H9 (cell line): Measurements from ENCODE around the gene MSL1. TPM values are rescaled to one million over a fixed set of nuclear protein-coding genes. Genes with fewer than 3 reads are reported as not detected.

Experiments
- DNase-seq: peaks from one replicate; pipeline ENCODE4 v3.0.0-alpha.2; 2017
- H2AFZ ChIP-seq: one replicate; pipeline ENCODE4 v1.6.1; 2013; ENCODE audit warnings: mild to moderate bottlenecking, low read length, control low read depth, moderate library complexity
- H2AK5ac ChIP-seq: 2 replicates; pipeline ENCODE4 v1.6.1; 2013; ENCODE audit warnings: low read length, control low read depth, mixed read lengths; ENCODE audit not compliant: insufficient read length
- H2BK120ac ChIP-seq: one replicate; pipeline ENCODE4 v1.6.1; 2013; ENCODE audit warnings: low read depth, mild to moderate bottlenecking, low read length, control low read depth, inconsistent platforms; ENCODE audit not compliant: poor library complexity, severe bottlenecking
- H2BK12ac ChIP-seq: 2 replicates; pipeline ENCODE4 v1.6.1; 2013; ENCODE audit warnings: low read length, control low read depth, mixed read lengths, low read depth; ENCODE audit not compliant: insufficient read length
- H2BK15ac ChIP-seq: 2 replicates; pipeline ENCODE4 v1.6.1; 2013; ENCODE audit warnings: low read depth, low read length, control low read depth
- H2BK20ac ChIP-seq: one replicate; pipeline ENCODE4 v1.6.1; 2013; ENCODE audit warnings: low read depth, mild to moderate bottlenecking, low read length, control low read depth, inconsistent platforms; ENCODE audit not compliant: poor library complexity, severe bottlenecking
- H2BK5ac ChIP-seq: 2 replicates; pipeline ENCODE4 v1.6.1; 2013; ENCODE audit warnings: low read length, control low read depth, mixed read lengths; ENCODE audit not compliant: insufficient read length
- H3K14ac ChIP-seq: 2 replicates; pipeline ENCODE4 v1.6.1; 2013; ENCODE audit warnings: low read length, control low read depth; ENCODE audit not compliant: insufficient read depth
- H3K18ac ChIP-seq: 2 replicates; pipeline ENCODE4 v1.6.1; 2013; ENCODE audit warnings: low read depth, mild to moderate bottlenecking, mixed read lengths, low read length, control low read depth; ENCODE audit not compliant: insufficient read length
- H3K23ac ChIP-seq: 2 replicates; pipeline ENCODE4 v1.6.1; 2013; ENCODE audit warnings: low read length, control low read depth, mixed read lengths, low read depth; ENCODE audit not compliant: insufficient read length
- H3K23me2 ChIP-seq: 2 replicates; pipeline ENCODE4 v1.6.1; 2013; ENCODE audit warnings: low read depth, mild to moderate bottlenecking, mixed read lengths, low read length, control low read depth; ENCODE audit not compliant: insufficient read length, poor library complexity, severe bottlenecking
- H3K27ac ChIP-seq: 2 replicates; pipeline ENCODE4 v1.5.1; 2013; ENCODE audit warnings: low read length, control low read depth, mixed read lengths, low read depth; ENCODE audit not compliant: insufficient read length
- H3K27me3 ChIP-seq: 2 replicates; pipeline ENCODE4 v1.6.1; 2013; ENCODE audit warnings: low read length, control low read depth, inconsistent platforms; ENCODE audit not compliant: insufficient read depth
- H3K4ac ChIP-seq: 2 replicates; pipeline ENCODE4 v1.6.1; 2013; ENCODE audit warnings: low read depth, mild to moderate bottlenecking, control low read depth, inconsistent platforms, low read length, moderate library complexity
- H3K4me1 ChIP-seq: 2 replicates; pipeline ENCODE4 v1.6.1; 2013; ENCODE audit warnings: low read length, control low read depth, inconsistent platforms; ENCODE audit not compliant: insufficient read depth
- H3K4me2 ChIP-seq: 2 replicates; pipeline ENCODE4 v1.6.1; 2013; ENCODE audit warnings: low read length, control low read depth, mixed read lengths; ENCODE audit not compliant: insufficient read length, insufficient read depth
- H3K56ac ChIP-seq: 2 replicates; pipeline ENCODE4 v1.6.1; 2013; ENCODE audit warnings: low read depth, mild to moderate bottlenecking, mixed read lengths, low read length, control low read depth; ENCODE audit not compliant: insufficient read length
- H3K79me1 ChIP-seq: 2 replicates; pipeline ENCODE4 v1.6.1; 2013; ENCODE audit warnings: low read depth, mild to moderate bottlenecking, moderate library complexity, low read length, control low read depth, inconsistent platforms; ENCODE audit not compliant: insufficient read depth, poor library complexity, severe bottlenecking
- H3K79me2 ChIP-seq: 2 replicates; pipeline ENCODE4 v1.6.1; 2013; ENCODE audit warnings: low read length, control low read depth, inconsistent platforms; ENCODE audit not compliant: insufficient read depth
- H3K9ac ChIP-seq: 2 replicates; pipeline ENCODE4 v1.6.1; 2013; ENCODE audit warnings: low read length, control low read depth, mixed read lengths; ENCODE audit not compliant: insufficient read length; ENCODE audit errors: extremely low read depth
- H3K9me3 ChIP-seq: one replicate; pipeline ENCODE4 v1.6.1; 2013; ENCODE audit warnings: low read depth, low read length, inconsistent platforms; ENCODE audit not compliant: control insufficient read depth
- H3T11ph ChIP-seq: one replicate; pipeline ENCODE4 v1.6.1; 2013; ENCODE audit warnings: mild to moderate bottlenecking, low read length, control low read depth, inconsistent platforms
- H4K20me1 ChIP-seq: one replicate; pipeline ENCODE4 v1.6.1; 2013; ENCODE audit not compliant: control insufficient read depth, insufficient read length, insufficient read depth
- H4K5ac ChIP-seq: 2 replicates; pipeline ENCODE4 v1.6.1; 2013; ENCODE audit warnings: low read depth, mild to moderate bottlenecking, mixed read lengths, low read length, control low read depth; ENCODE audit not compliant: insufficient read length
- H4K8ac ChIP-seq: replicated peaks from 2 replicates; pipeline ENCODE4 v1.6.1; 2013; ENCODE audit warnings: low read length, control low read depth, mixed read lengths, low read depth; ENCODE audit not compliant: insufficient read length
- H4K91ac ChIP-seq: 2 replicates; pipeline ENCODE4 v1.6.1; 2013; ENCODE audit warnings: low read depth, mild to moderate bottlenecking, moderate library complexity, mixed read lengths, low read length, control low read depth; ENCODE audit not compliant: insufficient read length
- H3K27ac Mint-ChIP-seq, 3 experiments: 2 replicates in 2 of 3; 3 replicates in 1 of 3; pipeline ENCODE4 v1.8.0; 2020 to 2021; ENCODE audit warnings: mixed read lengths in 3 of 3, mild to moderate bottlenecking in 1 of 3, moderate library complexity in 1 of 3
- H3K27me3 Mint-ChIP-seq: 2 replicates; pipeline ENCODE4 v1.8.0; 2021; ENCODE audit warnings: low read depth, mild to moderate bottlenecking, moderate library complexity, mixed read lengths
- H3K36me3 Mint-ChIP-seq, 3 experiments: 2 replicates in 2 of 3; 3 replicates in 1 of 3; pipeline ENCODE4 v1.8.0; 2020 to 2021; ENCODE audit warnings: low read depth in 3 of 3, mixed read lengths in 3 of 3; ENCODE audit not compliant: insufficient read depth in 1 of 3
- H3K4me1 Mint-ChIP-seq, 2 experiments: 2 replicates each; pipeline ENCODE4 v1.8.0; 2020; ENCODE audit warnings: mixed read lengths in 2 of 2
- H3K4me3 Mint-ChIP-seq, 2 experiments: 2 replicates in 1 of 2; 3 replicates in 1 of 2; pipeline ENCODE4 v1.8.0; 2020 to 2021; ENCODE audit warnings: mild to moderate bottlenecking in 2 of 2, mixed read lengths in 2 of 2, moderate library complexity in 1 of 2
- H3K9me3 Mint-ChIP-seq, 2 experiments: 2 replicates in 1 of 2; 3 replicates in 1 of 2; pipeline ENCODE4 v1.8.0; 2020; ENCODE audit warnings: mild to moderate bottlenecking in 2 of 2, mixed read lengths in 2 of 2, moderate library complexity in 1 of 2
- CTCF ChIP-seq: fragments of 200-600 bp; sonication (generic); conservative IDR thresholded peaks from 3 replicates; pipeline ENCODE4 v1.8.0; 2021; ENCODE audit warnings: antibody characterized with exemption, mild to moderate bottlenecking
- WGBS: extraction: QIAGEN DNeasy Blood & Tissue Kit; methylation state at CpG from one replicate; pipeline ENCODE4 v1.1.7; 2013; ENCODE audit warnings: missing lambda C conversion rate, low lambda C conversion rate, mixed read lengths; ENCODE audit not compliant: insufficient read length; ENCODE audit errors: extremely low coverage; 5-methylcytosine and 5-hydroxymethylcytosine counted together
- total RNA-seq: library from RNA; stranded (reverse); gene quantifications from 2 replicates; pipeline ENCODE4 v1.2.1, GENCODE V29; 2021

The MSL1 gene
- total RNA-seq, 1 experiment from 2014 or later = 105 TPM

GRCh38 chr17:40151414-40151963 lies 29.7 kb downstream of the MSL1 start:
- Mint-ChIP-seq H3K4me1 (peaks cover 0 to 2% of the 10 kb centered on the region in 2 experiments; a peak in 1 of 4 replicates), H3K27ac (peak overlapping the region; percentile 34 to 48 (median 35); a peak in 4 of 7 replicates), H3K27me3 (no peaks in the 10 kb centered on the region), H3K9me3 (no peaks in the 10 kb centered on the region; a peak in 1 of 5 replicates), H3K36me3 (peaks cover 46 to 82% (median 79%) of the 10 kb centered on the region in 3 experiments), H3K4me3 (no peak overlapping the region)
- Histone ChIP-seq H3K27me3 (no peaks in the 10 kb centered on the region), H3K14ac (no peak overlapping the region), H3K79me1 (no peaks in the 10 kb centered on the region), H3K9me3 (no peaks in the 10 kb centered on the region), H3K4ac (no peak overlapping the region), H2BK5ac (no peak overlapping the region), H4K5ac (no peak overlapping the region), H3K79me2 (peaks cover 4% of the 10 kb centered on the region; the same call in 1 of the 2 replicates), H4K20me1 (no peaks in the 10 kb centered on the region), H3K4me1 (no peaks in the 10 kb centered on the region), H3K23ac (no peak overlapping the region), H3K4me2 (no peak overlapping the region), H2AK5ac (no peak overlapping the region), H3T11ph (no peak overlapping the region), H2BK15ac (no peak overlapping the region), H2BK120ac (no peak overlapping the region), H3K9ac (no peak overlapping the region), H3K23me2 (no peaks in the 10 kb centered on the region), H2BK20ac (no peak overlapping the region), H3K27ac (no peak overlapping the region), H4K8ac (no peak overlapping the region), H2BK12ac (no peak overlapping the region), H4K91ac (no peak overlapping the region), H3K56ac (no peak overlapping the region), H2AFZ (no peak overlapping the region), H3K18ac (no peak overlapping the region)
- TF ChIP-seq CTCF = no peak
- DNase-seq = no peak
- WGBS = no CpG with 5 or more reads among the region's 7 CpGs
